NK-92 (cell line): ENCODE data around the gene ANKRD50.

Experiments used
- DNase-seq: peaks from one replicate; lab custom pipeline; 2025; ENCODE audit not compliant: unreplicated experiment; lab: John Stamatoyannopoulos, UW

ANKRD50 gene, protein sequence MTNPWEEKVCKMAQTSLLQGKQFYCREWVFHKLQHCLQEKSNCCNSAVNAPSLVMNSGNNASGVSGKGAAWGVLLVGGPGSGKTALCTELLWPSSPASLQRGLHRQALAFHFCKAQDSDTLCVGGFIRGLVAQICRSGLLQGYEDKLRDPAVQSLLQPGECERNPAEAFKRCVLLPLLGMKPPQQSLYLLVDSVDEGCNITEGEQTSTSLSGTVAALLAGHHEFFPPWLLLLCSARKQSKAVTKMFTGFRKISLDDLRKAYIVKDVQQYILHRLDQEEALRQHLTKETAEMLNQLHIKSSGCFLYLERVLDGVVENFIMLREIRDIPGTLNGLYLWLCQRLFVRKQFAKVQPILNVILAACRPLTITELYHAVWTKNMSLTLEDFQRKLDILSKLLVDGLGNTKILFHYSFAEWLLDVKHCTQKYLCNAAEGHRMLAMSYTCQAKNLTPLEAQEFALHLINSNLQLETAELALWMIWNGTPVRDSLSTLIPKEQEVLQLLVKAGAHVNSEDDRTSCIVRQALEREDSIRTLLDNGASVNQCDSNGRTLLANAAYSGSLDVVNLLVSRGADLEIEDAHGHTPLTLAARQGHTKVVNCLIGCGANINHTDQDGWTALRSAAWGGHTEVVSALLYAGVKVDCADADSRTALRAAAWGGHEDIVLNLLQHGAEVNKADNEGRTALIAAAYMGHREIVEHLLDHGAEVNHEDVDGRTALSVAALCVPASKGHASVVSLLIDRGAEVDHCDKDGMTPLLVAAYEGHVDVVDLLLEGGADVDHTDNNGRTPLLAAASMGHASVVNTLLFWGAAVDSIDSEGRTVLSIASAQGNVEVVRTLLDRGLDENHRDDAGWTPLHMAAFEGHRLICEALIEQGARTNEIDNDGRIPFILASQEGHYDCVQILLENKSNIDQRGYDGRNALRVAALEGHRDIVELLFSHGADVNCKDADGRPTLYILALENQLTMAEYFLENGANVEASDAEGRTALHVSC (N-terminal part only)

DNA sequence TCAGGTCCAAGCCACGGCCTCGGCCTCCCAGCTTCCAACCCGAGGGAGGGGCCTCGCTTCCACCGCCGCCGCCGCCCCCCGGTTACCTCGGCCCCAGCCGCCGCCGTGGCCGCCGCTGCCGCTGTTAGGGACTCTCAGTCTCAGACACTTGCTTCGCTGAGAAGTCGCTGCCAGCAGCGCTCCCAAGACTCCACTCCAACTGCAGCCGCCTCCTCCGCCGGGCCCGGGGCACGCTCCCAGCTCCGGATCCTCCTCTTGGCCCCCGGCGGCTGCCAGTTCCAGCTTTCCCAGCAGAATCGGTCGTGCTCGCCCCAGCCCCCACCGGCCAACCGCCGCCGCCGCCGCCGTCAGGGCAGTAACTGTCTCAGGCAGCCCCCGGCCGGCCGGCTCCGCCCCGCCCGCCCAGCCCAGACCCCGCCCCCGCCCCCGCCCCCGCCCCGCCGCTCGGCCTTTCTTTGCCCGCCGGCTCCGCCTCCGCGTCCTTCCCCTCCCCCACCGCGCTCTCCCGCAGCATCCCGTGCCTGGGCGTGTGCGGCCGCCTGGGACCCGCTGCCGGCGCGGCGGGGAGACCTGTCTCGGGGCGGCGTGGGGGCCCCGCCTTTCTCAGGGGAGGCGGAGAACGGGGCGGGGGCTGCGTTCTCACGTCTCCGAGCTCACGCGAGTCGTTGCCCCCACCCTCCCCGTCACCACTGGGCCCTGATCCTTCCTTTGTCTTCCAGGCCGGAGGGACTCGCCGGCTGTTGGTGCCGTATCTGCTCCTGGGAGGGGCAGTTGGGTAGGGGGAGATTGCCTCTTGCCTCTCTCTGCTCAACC lies at the start of gene ANKRD50:
TSS of gene ANKRD50 (minus strand) at position 361 of the 813 bp plus-strand sequence. CDS start 2,221 bp downstream, outside the sequence.
- no peak for DNase-seq

DNA sequence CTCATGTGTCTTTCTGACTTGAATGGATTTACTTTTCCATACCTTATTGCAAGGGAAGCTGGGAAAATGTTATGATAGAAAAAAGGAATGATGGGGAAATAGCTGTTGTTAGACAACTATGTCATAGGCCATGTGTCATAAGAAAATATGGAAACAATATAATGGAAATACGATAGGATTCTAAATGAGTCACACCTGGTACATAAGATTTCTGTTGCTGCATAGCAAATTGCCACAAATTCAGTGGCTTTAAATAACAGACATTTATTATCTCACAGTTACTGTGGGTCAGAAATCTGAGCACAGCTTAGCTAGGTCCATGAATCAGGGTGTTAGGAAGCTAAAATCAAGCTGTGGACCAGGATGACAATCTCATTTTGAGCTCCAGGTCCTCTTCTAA lies 44.6 kb upstream of the ANKRD50 start:
- DNase-seq, result no peak

DNA sequence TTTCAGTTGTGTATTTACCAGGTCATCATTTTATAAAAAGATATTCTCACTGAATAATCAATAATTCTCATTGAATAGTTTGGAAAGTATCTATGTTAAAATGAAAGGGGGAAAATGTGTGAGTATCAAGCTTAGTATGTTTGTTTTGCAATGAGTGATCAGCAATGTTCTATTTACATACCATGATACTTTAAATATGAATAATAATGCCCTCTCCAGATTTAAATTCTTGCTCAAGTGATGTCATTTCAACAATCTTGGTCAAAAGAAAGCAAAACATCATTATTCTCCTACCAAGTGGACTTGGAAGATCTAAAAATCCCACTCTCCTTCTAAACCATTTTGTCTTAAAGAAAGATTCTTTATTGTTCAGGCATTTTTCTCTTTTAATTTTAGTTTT lies 42.1 kb upstream of the ANKRD50 start:
- no peak for DNase-seq

DNA sequence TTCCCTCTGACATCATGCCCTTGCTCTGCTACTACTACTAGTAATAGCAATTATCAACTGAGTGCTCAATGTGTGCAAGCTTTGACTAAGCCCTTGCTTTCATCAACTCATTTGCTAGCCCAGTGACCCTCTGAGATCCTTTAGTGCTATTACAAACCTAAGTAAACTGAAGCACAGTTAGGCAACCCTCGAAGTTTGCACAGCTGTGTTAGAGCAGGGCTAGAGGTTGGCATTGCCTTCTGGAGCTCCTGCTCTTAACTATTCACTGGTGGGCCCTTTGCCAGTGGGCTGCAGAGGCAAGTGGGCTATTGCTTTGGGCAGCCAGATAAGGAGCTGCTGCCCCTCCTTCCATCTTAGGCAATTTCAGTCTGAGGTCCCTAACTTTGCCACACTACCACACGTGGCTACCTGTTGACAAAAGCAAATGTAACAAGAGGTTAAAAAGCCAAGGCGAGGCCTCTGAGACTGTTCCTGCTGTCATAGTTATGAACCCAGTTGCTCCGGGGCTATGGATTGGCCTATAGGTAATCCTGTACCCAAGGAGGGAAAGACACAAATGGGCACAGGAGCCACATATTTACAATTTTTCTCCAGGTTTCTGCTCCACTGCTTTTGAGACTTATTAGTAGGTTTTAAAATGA lies 41.5 kb upstream of the ANKRD50 start:
- DNase-seq, result no peak

DNA sequence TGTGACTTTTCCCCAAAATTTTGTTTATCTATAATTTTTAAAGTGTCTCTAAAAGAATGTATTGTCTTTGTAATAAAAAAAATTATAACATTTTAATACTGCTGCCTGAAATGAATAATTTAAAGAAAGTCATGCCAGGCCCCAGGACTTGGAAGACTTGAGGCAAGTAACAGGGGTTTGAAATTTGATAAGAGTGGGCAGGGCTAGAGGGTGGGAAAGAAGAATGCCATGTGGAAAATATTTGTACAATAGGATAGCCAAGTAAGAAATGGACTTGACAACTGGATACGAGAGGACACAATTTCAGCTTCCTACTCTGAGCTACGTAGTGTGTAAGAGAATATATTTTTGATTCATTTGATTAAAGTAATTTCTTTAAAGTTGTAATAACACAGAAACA lies 36.9 kb upstream of the ANKRD50 start:
- DNase-seq, result no peak

DNA sequence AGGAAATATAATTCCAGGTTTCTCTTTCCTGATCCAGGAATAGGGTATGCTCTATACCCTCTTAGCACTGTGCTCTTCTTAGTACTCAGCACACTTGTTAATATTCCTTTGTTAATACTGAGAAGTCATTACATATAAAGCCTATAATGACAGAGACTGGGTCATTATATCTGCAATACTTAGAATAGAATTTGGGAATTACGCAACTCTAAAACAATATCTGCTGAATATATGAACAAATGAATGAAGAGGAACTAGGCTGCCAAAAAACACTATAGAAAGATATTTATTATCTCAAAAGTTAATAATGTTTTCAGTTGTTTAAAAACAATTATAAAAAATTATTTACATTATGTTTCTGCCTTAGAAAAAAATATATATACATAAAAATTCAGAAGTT lies 36.4 kb upstream of the ANKRD50 start:
- no peak for DNase-seq

DNA sequence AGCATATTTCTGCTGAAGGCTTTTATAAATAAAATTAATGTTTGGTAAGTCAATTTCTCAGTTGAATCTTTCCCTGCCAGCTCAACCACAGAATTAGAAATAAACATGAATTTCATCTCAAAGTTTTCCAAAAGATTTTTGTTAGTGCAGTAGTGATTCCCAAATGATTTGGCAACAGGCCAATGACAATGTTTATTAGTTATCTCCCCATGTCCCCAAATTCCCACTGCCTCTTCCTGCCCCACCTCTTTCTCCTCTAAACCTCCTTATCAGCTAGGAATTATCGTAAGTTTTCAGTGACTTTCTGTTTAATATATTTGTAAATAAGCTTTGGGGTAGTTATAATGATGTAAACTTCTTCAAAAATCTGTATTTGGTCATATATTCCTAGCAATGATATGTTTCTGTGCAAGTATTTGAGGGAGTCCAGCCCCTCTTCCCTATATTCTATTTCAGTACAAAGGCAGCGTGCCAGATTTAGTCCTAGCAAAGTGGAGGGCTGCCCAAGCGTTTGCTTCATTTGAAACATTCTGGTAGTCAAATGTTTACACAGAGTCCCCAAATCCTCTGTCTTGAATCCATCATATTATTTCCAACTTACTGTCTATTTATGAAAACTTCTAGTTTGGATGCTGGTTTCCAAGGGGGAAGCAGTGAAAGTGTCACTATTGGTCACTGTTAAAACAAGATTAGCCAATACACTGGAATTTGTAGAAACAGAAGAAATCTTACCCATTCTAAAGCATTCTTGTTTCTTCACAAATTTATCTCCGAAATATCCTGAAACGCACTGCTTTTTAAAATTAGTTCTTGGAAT lies 33.7 kb upstream of the ANKRD50 start:
- DNase-seq, result no peak

DNA sequence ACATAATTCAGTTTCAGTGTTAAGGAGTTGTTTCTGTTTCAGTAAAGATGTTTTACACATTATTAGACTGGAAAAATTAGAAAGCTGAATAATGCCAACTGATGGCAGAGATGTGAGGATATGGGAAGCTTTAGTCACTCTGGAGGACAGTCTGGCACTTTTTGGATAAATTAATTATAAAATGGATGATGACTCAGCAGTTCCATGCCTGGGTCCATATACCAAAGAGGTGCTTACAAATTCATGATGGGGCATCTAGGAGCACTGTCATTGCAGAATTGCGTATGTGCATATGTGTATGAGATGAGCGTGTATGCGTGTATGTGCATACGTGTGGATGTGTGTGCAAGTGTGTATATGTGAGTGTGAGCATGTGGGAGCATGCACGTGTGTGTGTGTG lies 31.2 kb upstream of the ANKRD50 start:
- no peak for DNase-seq

DNA sequence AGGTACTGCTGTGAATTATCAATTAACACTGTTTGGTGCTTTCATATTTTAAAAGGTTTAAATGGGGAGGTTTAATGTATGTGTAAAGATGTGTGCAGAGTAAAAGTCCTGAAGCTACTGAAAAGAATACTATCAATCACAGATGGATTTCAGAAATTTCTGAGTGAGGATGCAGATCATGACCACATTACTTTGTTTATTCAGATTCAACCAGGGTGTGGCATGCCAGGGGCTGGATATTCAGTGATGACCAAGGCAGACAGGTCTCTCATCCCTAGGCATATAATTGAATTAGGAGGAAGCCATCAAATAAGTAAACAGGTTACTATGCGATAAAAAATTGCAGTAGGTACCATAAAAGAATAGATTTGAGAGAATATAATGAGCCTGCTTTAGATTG lies 28.0 kb upstream of the ANKRD50 start:
- no peak for DNase-seq

DNA sequence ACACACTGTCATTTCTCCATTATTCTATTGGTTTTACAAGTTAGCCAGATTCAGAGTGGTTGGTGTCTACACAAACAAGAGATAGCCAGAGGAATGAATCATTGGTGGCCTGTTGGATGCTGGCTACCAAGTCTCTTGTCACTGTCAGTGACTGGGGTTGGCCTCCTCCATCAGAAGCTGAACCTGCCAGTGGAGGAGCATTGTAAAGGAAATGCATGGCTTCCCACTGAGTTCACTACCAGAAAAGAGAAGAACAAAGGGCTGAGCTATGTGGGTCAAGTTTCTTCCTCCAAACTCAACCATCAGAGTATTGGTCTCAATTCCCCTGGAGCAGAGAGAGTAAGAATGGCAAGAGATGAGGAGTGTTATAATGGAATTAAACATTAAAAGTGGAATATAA lies 26.5 kb upstream of the ANKRD50 start:
- DNase-seq, result no peak

DNA sequence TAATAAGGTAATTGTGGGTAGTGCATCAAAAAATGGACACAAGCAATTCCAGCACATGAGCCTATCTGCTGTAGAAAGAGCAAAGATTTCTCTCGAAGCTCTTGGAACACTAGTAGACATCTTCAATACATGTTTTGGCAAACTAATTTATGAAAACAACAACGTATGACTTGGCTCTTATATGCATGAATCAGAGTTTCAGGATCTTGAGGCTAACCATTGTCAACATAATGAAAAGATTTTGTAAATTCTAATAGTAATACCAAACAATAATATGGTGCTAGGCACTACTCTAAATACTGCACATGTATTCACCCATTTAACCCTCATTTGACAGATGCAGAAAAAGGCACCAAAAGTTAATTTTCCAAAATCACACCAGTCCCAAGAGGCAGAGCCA lies 25.1 kb upstream of the ANKRD50 start:
- DNase-seq, result no peak

DNA sequence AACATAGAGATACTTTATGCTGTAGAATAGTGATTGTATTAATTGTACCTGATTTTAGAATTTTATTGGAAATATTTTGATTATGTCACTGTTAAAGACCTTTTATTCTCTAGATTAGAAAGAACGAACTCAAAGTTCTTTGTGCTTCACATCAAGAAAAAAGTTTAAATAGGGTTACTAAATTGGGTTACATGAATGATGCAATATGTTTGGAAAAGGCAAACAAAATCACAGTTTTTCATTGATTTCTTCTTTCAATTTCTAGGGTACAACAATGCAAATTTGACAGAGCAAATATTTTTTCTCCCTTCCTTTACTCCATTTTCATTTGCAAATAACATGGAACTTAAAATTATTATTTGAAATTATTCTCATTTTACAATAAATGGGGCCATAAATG lies 24.0 kb upstream of the ANKRD50 start:
- no peak for DNase-seq

DNA sequence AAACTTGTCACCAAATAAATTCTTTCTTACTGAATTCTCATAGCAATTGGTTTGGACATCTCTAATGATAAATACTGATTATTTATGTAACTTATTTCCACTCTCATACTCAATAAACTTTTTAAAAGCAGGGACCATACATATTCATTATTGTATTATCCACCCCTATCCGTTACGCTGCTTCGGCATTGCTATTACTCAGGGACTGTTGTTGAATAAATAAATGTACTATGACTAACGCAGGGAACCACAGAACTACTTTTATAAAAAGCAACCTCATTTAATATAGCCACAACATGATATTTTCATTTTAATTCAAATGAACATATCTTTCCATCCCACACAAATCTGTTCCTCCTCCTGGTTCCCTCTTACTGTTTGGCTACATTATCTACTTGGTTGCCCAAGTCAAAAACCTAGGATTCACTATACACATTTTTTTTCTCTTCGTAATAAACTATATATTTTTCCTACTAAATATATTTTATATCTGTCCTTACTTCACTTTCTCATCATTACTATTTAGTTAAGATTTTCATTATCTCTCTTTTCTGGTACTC lies 14.9 kb upstream of the ANKRD50 start:
- DNase-seq, result no peak

DNA sequence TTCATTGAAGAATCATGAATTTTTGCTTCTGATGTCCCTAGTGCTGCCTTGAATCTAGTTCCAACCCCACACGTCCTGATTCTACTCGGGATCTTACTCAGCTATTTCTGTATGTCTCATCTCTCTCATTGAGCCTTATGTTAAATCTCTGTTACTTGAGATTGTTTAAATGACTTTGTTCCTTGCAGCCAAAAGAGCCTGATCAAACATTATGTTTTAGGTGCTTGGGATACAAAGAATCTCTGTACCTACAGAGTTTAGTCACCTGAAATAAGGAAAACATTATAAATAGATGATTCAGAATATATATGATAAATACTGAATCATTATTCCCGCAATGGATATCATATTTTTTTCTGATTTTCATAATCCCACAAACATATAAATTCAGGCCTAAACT lies 13.7 kb upstream of the ANKRD50 start:
- DNase-seq, result no peak

DNA sequence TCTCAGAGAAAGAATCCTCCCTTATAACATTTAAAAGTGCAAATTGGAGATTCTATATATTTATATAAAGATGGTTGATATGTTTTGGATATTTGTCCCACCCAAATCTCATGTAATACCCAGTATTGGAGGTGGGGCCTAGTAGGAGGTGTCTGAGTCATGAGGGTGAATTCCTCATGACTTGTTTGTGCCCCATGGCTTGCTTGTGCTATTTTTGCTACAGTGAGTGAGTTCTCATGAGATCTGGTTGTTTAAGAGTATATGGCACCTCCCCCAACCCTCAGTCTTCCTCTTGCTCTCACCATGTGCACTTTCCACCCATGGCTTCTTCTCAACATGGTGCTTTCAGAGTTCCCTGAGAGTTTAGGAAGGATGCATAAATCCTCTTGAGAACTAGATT lies 9.5 kb upstream of the ANKRD50 start:
- DNase-seq, result no peak

DNA sequence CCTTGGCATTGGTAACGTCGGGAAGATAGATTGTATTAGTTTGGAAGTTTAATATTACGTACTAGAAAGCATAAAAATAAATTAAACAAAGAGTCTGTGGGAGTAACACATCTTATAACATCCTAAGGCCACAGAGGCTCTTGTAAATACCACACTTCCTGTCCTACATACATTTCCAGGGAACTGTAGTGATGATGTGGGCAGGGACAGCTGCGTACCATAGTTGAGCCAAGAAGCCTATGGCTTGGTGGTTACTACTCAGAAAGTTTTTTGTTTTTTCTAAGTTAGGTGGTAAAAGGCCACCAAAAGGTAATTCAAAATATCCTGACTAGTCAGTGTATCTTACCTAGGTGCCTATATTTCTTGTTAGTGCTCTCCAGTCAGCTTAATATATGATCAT lies 4.6 kb upstream of the ANKRD50 start:
- no peak for DNase-seq

DNA sequence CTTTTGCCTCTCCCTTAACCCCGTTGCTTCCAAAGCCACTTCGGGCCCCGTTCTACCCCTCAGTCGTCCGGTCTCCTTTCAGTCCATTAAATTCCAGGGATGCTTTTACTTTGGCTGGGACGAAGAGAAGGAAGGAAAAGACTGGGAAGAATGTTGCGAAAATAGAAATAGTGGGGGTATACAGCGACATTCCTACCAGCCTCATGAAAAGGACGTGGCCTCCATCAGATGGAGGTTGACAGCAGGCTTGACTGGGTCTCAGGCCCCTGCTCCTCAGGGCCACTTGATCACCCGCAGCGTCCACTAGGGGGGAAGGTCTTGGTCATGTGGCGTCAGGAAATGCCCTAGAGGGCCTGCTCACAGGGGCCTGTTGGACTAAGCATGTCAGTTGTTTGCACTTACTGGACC lies 657 bp upstream of the ANKRD50 start:
- no peak for DNase-seq

DNA sequence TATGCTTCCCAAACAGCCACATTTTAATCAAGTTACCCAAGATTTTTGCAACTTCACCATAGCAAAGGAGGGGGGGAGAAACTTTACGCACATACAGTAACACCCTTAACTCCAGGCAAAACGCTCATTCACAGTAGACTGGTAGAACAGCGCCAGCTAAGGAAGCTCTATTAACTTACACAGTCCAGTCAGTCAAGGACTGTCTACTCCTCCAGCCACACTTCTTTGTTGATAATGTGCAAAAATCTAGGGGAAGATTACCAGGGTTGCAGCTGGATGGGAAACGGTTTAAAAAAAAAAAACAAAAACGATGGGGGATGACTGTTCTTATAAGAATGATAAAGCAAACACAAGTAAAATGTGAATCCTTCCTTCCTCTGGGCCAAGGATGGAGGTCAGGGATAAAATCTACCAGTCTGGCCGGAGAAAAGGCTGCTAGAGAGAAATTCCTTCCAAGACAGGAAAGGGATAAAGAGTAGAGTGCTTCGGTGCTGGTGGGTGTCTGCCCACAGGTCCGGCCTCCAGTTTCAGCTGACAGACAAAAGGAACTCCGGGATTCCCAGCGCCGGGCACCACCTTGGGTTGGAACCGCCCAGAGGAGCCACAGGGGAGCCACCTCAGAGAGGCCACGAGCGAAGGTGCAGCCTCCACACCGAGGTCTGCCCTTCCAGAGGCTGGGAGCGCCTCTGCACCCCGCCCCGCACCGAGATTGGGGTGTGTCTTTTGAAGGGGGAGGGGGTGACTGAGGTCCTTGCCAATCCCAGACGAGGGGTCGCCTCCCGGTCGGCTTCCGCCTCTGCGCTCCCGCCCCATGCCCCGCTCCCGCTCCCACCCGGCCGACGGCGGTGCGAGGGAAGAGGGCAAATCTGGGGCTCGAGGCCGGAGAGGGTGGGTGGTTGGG lies 811 bp downstream of the ANKRD50 start:
- DNase-seq, result no peak
